Measurements from ENCODE around the gene GOLGA2.

DNA sequence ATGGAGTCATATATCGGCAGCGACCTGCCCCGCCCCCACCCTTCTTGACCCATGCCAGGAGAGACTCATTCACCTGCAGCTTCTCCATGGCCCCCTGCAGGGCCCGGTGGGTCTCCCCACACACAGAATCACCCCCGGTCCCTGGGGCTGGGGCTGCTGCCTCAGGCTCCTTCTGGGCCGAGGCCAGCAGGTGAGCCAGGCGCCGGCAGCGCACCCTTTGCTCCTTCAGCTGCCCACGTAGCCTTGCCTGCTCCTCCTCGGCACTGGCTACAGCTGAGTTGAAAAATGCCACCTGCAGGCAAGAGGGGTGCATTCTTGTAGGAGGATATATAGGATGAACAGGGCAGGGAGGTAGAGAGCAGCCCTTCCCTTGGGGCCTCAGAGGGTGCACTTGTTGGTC lies 17.9 kb downstream of the GOLGA2 start:
- no peak for TF ChIP-seq POLR2A (IDR thresholded peaks at IDR 0.05)
- TF ChIP-seq CTCF (IDR thresholded peaks at IDR 0.05): no peak
- no peak for TF ChIP-seq POLR2AphosphoS5 (IDR thresholded peaks at IDR 0.05)
